Measurements from ENCODE around the gene SFRP5.

SFRP5 gene

GRCh38 chr10:97812696-97813095 is 40.9 kb upstream of the SFRP5 start:
- DNase-seq (ENCODE audit: low read depth), result no peak

GRCh38 chr10:97811958-97812357 is 40.2 kb upstream of the SFRP5 start:
- TF ChIP-seq CTCF (IDR thresholded peaks at IDR 0.05; ENCODE audit: insufficient read depth, low read depth, low read length, missing control alignments), result no peak
- no peak overlapping the region for H3K4me3 ChIP-seq (ENCODE audit: low read length)
- DNase-seq (ENCODE audit: low read depth), result no peak

More at GRCh38 chr10:97812696-97813095, 40.9 kb upstream of the SFRP5 start:
- H3K4me3 ChIP-seq (ENCODE audit: low read length), result no peak overlapping the region
- no peak for TF ChIP-seq CTCF (IDR thresholded peaks at IDR 0.05; ENCODE audit: insufficient read depth, low read depth, low read length, missing control alignments)

- TF ChIP-seq CTCF (IDR thresholded peaks at IDR 0.05; ENCODE audit: insufficient read depth, low read depth, low read length, missing control alignments), result no peak
- DNase-seq (ENCODE audit: low read depth), result peak; percentile 79
- H3K4me3 ChIP-seq (ENCODE audit: low read length), result no peak overlapping the region
Measured at GRCh38 chr10:97810446-97810845, 38.6 kb upstream of the SFRP5 start.

GRCh38 chr10:97805949-97806348 is 34.1 kb upstream of the SFRP5 start:
- no peak for TF ChIP-seq CTCF (IDR thresholded peaks at IDR 0.05; ENCODE audit: insufficient read depth, low read depth, low read length, missing control alignments)
- H3K4me3 ChIP-seq (ENCODE audit: low read length), result no peak overlapping the region
- DNase-seq (ENCODE audit: low read depth), result no peak

- no peak for DNase-seq (ENCODE audit: low read depth)
- no peak overlapping the region for H3K4me3 ChIP-seq (ENCODE audit: low read length)
- TF ChIP-seq CTCF (IDR thresholded peaks at IDR 0.05; ENCODE audit: insufficient read depth, low read depth, low read length, missing control alignments), result no peak
Measured at GRCh38 chr10:97805096-97805884, 33.5 kb upstream of the SFRP5 start.

- DNase-seq (ENCODE audit: low read depth), result no peak
- no peak overlapping the region for H3K4me3 ChIP-seq (ENCODE audit: low read length)
- no peak for TF ChIP-seq CTCF (IDR thresholded peaks at IDR 0.05; ENCODE audit: insufficient read depth, low read depth, low read length, missing control alignments)
Measured at GRCh38 chr10:97801422-97801821, 29.6 kb upstream of the SFRP5 start.

GRCh38 chr10:97800474-97800873 is 28.7 kb upstream of the SFRP5 start:
- DNase-seq (ENCODE audit: low read depth), result no peak
- H3K4me3 ChIP-seq (ENCODE audit: low read length), result no peak overlapping the region

More at GRCh38 chr10:97800474-97800873, 28.7 kb upstream of the SFRP5 start:
- no peak for TF ChIP-seq CTCF (IDR thresholded peaks at IDR 0.05; ENCODE audit: insufficient read depth, low read depth, low read length, missing control alignments)

Measured in epithelial cell of esophagus (primary cell).